Duodenal mucosa (tissue), 2 donors: ENCODE measurements around the gene RASL12.
"Not testable (repeated sequence)": the region's sequence is repeated elsewhere in the genome, so short reads cannot be mapped to it uniquely, and the experiment has no call there.

Experiments used
- H3K27ac ChIP-seq: one replicate; pipeline ENCODE4 v1.7.0; 2013; ENCODE audit warnings: low read depth, low read length
- H3K27me3 ChIP-seq, 2 donors: one replicate each; pipeline ENCODE4 v1.7.0; 2013; ENCODE audit warnings: low read length in 2 of 2, control low read depth in 1 of 2; ENCODE audit not compliant: insufficient read depth in 2 of 2, control insufficient read depth in 1 of 2
- H3K36me3 ChIP-seq, 2 donors: one replicate each; pipeline ENCODE4 v1.7.0; 2013; ENCODE audit warnings: low read length in 2 of 2, control low read depth in 1 of 2; ENCODE audit not compliant: insufficient read depth in 2 of 2, control insufficient read depth in 1 of 2
- H3K4me1 ChIP-seq, 2 donors: one replicate each; pipeline ENCODE4 v1.7.0; 2013; ENCODE audit warnings: low read length in 2 of 2, control low read depth in 1 of 2; ENCODE audit not compliant: insufficient read depth in 2 of 2, control insufficient read depth in 1 of 2
- H3K4me3 ChIP-seq, 2 donors: one replicate each; pipeline ENCODE4 v1.7.0; 2013; ENCODE audit warnings: low read length in 2 of 2, low read depth in 1 of 2
- H3K9ac ChIP-seq, 2 donors: one replicate each; pipeline ENCODE4 v1.7.0; 2013; ENCODE audit warnings: low read length in 2 of 2, low read depth in 1 of 2
- H3K9me3 ChIP-seq, 2 donors: one replicate each; pipeline ENCODE4 v1.7.0; 2013; ENCODE audit warnings: low read length in 2 of 2, control low read depth in 1 of 2; ENCODE audit not compliant: control insufficient read depth in 1 of 2

RASL12 gene

GRCh38 chr15:65032801-65033537, 34.8 kb downstream of the RASL12 start:
- no peaks in the 10 kb centered on the region for H3K36me3 ChIP-seq
- peak overlapping the region in 1 of 2 donors; percentile 16 for H3K9ac ChIP-seq
- no peak overlapping the region for H3K4me3 ChIP-seq
- peaks cover 30% of the 10 kb centered on the region in 2 donors for H3K4me1 ChIP-seq
- H3K9me3 ChIP-seq = no peaks in the 10 kb centered on the region
- no peak overlapping the region for H3K27ac ChIP-seq
- H3K27me3 ChIP-seq = no peaks in the 10 kb centered on the region

GRCh38 chr15:65029736-65030208, 38.0 kb downstream of the RASL12 start:
- Histone ChIP-seq H3K27ac (peak overlapping the region; percentile 42), H3K27me3 (no peaks in the 10 kb centered on the region), H3K4me3 (no peak overlapping the region), H3K4me1 (peaks cover 28% of the 10 kb centered on the region in 2 donors), H3K9ac (no peak overlapping the region), H3K36me3 (peaks cover 4 to 18% of the 10 kb centered on the region in 2 donors), H3K9me3 (no peaks in the 10 kb centered on the region)

GRCh38 chr15:65028921-65029735, 38.7 kb downstream of the RASL12 start, which contains the start of gene MTFMT:
TSS of gene MTFMT (minus strand) at chr15:65029639. CDS start at chr15:65029613, 26 bp downstream.
- H3K27me3 ChIP-seq = no peaks in the 10 kb centered on the region
- peaks cover 27% of the 10 kb centered on the region in 2 donors for H3K4me1 ChIP-seq
- H3K36me3 ChIP-seq = peaks cover 4 to 24% of the 10 kb centered on the region in 2 donors
- H3K9ac ChIP-seq = peak within 1 kb of the TSS; percentile 84 to 90
- peak within 1 kb of the TSS; percentile 42 for H3K27ac ChIP-seq
- peak within 1 kb of the TSS; percentile 94 to 97 for H3K4me3 ChIP-seq
- H3K9me3 ChIP-seq = no peaks in the 10 kb centered on the region

GRCh38 chr15:65028338-65028737, 39.5 kb downstream of the RASL12 start:
- H3K27me3 ChIP-seq = no peaks in the 10 kb centered on the region
- peak overlapping the region; percentile 94 to 97 for H3K4me3 ChIP-seq
- peaks cover 19 to 20% of the 10 kb centered on the region in 2 donors for H3K4me1 ChIP-seq
- H3K27ac ChIP-seq = no peak overlapping the region
- H3K36me3 ChIP-seq = peaks cover 8 to 31% of the 10 kb centered on the region in 2 donors
- H3K9ac ChIP-seq = peak overlapping the region; percentile 84 to 90
- H3K9me3 ChIP-seq = no peaks in the 10 kb centered on the region

- no peak overlapping the region for H3K27ac ChIP-seq
- H3K4me3 ChIP-seq = peak overlapping the region in 1 of 2 donors; percentile 94
Observed at GRCh38 chr15:65027593-65027992, 40.2 kb downstream of the RASL12 start.

GRCh38 chr15:65026756-65027155, 41.0 kb downstream of the RASL12 start:
- Histone ChIP-seq H3K4me1 (peaks cover 9 to 10% of the 10 kb centered on the region in 2 donors), H3K27ac (no peak overlapping the region), H3K9ac (no peak overlapping the region), H3K27me3 (no peaks in the 10 kb centered on the region), H3K9me3 (no peaks in the 10 kb centered on the region), H3K36me3 (peaks cover 8 to 31% of the 10 kb centered on the region in 2 donors), H3K4me3 (no peak overlapping the region)

More at GRCh38 chr15:65027593-65027992, 40.2 kb downstream of the RASL12 start:
- H3K4me1 ChIP-seq = peaks cover 11 to 12% of the 10 kb centered on the region in 2 donors
- no peak overlapping the region for H3K9ac ChIP-seq
- no peaks in the 10 kb centered on the region for H3K9me3 ChIP-seq
- peaks cover 8 to 31% of the 10 kb centered on the region in 2 donors for H3K36me3 ChIP-seq
- no peaks in the 10 kb centered on the region for H3K27me3 ChIP-seq

GRCh38 chr15:65021488-65021887, 46.3 kb downstream of the RASL12 start:
- Histone ChIP-seq H3K9me3 (no peaks in the 10 kb centered on the region), H3K27ac (no peak overlapping the region), H3K4me1 (no peaks in the 10 kb centered on the region), H3K4me3 (no peak overlapping the region), H3K36me3 (peaks cover 8 to 60% of the 10 kb centered on the region in 2 donors), H3K27me3 (no peaks in the 10 kb centered on the region), H3K9ac (no peak overlapping the region)

- no peak overlapping the region for H3K27ac ChIP-seq
- H3K9me3 ChIP-seq = no peaks in the 10 kb centered on the region
- no peak overlapping the region for H3K9ac ChIP-seq
- peaks cover 10 to 58% of the 10 kb centered on the region in 2 donors for H3K36me3 ChIP-seq
- no peaks in the 10 kb centered on the region for H3K4me1 ChIP-seq
- H3K27me3 ChIP-seq = no peaks in the 10 kb centered on the region
- no peak overlapping the region for H3K4me3 ChIP-seq
Observed at GRCh38 chr15:65020419-65020818, 47.4 kb downstream of the RASL12 start.

- H3K4me1 ChIP-seq, H3K9me3 ChIP-seq, H3K4me3 ChIP-seq, H3K27me3 ChIP-seq, H3K9ac ChIP-seq, H3K27ac ChIP-seq: not testable (repeated sequence)
- peaks cover 19 to 38% of the 10 kb centered on the region in 2 donors for H3K36me3 ChIP-seq
Observed at GRCh38 chr15:65011198-65011597, 56.6 kb downstream of the RASL12 start.

- peaks cover 8 to 26% of the 10 kb centered on the region in 2 donors for H3K36me3 ChIP-seq
- H3K9ac ChIP-seq = no peak overlapping the region
- H3K9me3 ChIP-seq = peaks cover 3 to 7% of the 10 kb centered on the region in 2 donors
Observed at GRCh38 chr15:65008983-65009382, 58.8 kb downstream of the RASL12 start.

More at GRCh38 chr15:65008983-65009382, 58.8 kb downstream of the RASL12 start:
- no peaks in the 10 kb centered on the region for H3K4me1 ChIP-seq
- no peak overlapping the region for H3K4me3 ChIP-seq
- H3K27me3 ChIP-seq = no peaks in the 10 kb centered on the region
- no peak overlapping the region for H3K27ac ChIP-seq
